Measurements from ENCODE around the gene P3H2. TPM values are rescaled to one million over a fixed set of nuclear protein-coding genes. Genes with fewer than 3 reads are reported as not detected.
A peak's percentile ranks its signal among the peaks of the same experiment; 100 is the strongest.

P3H2 gene
- total RNA-seq, 1 experiment from 2014 or later = 82.2 TPM

- Histone ChIP-seq H3K4me3 (ENCODE audit: low read depth in 2 of 2, low read length in 2 of 2) (no peak overlapping the region), H3K4me1 (ENCODE audit: control insufficient read depth, insufficient read depth, low read length) (peaks cover 50% of the 10 kb centered on the region), H3K9me3 (ENCODE audit: control insufficient read depth, insufficient read depth, low read depth, low read length) (no peaks in the 10 kb centered on the region), H3K36me3 (ENCODE audit: control insufficient read depth, insufficient read depth, low read length) (no peaks in the 10 kb centered on the region), H3K27ac (ENCODE audit: low read length) (no peak overlapping the region), H3K27me3 (ENCODE audit: control insufficient read depth, insufficient read depth, low read length) (no peaks in the 10 kb centered on the region)
- intact Hi-C loops (cut with micrococcal nuclease; ENCODE audit: unreplicated experiment) (no loop called here), in situ Hi-C loops (cut with HindIII; ENCODE audit: low pct_unique_long_range_greater_than_20kb, low sequenced_read_pairs) (loop anchor here (25.0 kb wide), 1 partner anchor 135 kb away; no protein-coding TSS in a partner anchor)
- no peak for DNase-seq (ENCODE audit: low read depth, low spot score)
- ATAC-seq = no peak
- ChIA-PET CTCF (interaction anchor here (0.9 kb wide), 1 partner anchor 327 kb away, joined by 6 read pairs; no protein-coding TSS in a partner anchor), POLR2A (no interaction called here)
- no peak for TF ChIP-seq POLR2AphosphoS5 (IDR thresholded peaks at IDR 0.05; ENCODE audit: low read depth, low read length)
- no peak for TF ChIP-seq TCF7L2 (IDR thresholded peaks at IDR 0.05; ENCODE audit: low read depth, low read length)
- no peak for TF ChIP-seq SIN3A (IDR thresholded peaks at IDR 0.05; ENCODE audit: borderline replicate concordance, insufficient read depth, low read depth, low read length)
- TF ChIP-seq, protein P1, sequence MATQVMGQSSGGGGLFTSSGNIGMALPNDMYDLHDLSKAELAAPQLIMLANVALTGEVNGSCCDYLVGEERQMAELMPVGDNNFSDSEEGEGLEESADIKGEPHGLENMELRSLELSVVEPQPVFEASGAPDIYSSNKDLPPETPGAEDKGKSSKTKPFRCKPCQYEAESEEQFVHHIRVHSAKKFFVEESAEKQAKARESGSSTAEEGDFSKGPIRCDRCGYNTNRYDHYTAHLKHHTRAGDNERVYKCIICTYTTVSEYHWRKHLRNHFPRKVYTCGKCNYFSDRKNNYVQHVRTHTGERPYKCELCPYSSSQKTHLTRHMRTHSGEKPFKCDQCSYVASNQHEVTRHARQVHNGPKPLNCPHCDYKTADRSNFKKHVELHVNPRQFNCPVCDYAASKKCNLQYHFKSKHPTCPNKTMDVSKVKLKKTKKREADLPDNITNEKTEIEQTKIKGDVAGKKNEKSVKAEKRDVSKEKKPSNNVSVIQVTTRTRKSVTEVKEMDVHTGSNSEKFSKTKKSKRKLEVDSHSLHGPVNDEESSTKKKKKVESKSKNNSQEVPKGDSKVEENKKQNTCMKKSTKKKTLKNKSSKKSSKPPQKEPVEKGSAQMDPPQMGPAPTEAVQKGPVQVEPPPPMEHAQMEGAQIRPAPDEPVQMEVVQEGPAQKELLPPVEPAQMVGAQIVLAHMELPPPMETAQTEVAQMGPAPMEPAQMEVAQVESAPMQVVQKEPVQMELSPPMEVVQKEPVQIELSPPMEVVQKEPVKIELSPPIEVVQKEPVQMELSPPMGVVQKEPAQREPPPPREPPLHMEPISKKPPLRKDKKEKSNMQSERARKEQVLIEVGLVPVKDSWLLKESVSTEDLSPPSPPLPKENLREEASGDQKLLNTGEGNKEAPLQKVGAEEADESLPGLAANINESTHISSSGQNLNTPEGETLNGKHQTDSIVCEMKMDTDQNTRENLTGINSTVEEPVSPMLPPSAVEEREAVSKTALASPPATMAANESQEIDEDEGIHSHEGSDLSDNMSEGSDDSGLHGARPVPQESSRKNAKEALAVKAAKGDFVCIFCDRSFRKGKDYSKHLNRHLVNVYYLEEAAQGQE (IDR thresholded peaks at IDR 0.05; ENCODE audit: insufficient read depth in 1 of 2, low read depth in 2 of 2, low read length in 1 of 2) = no peak
- TF ChIP-seq CTCF (IDR thresholded peaks at IDR 0.05) = no peak
- no TSS peak for BruUV-seq (replicated peaks)
Measured at GRCh38 chr3:190097025-190097424, 23.7 kb downstream of the P3H2 start.

- H3K27ac ChIP-seq (ENCODE audit: low read length) = peak overlapping the region; percentile 2; the same call in 1 of the 2 replicates
- H3K27me3 ChIP-seq (ENCODE audit: control insufficient read depth, insufficient read depth, low read length) = no peaks in the 10 kb centered on the region
- TF ChIP-seq SIN3A (IDR thresholded peaks at IDR 0.05; ENCODE audit: borderline replicate concordance, insufficient read depth, low read depth, low read length) = no peak
- H3K36me3 ChIP-seq (ENCODE audit: control insufficient read depth, insufficient read depth, low read length) = no peaks in the 10 kb centered on the region
- H3K4me3 ChIP-seq (ENCODE audit: low read depth in 2 of 2, low read length in 2 of 2) = no peak overlapping the region
- no peak for DNase-seq (ENCODE audit: low read depth, low spot score)
- in situ Hi-C loops (cut with HindIII; ENCODE audit: low pct_unique_long_range_greater_than_20kb, low sequenced_read_pairs) (loop anchor here (25.0 kb wide), 1 partner anchor 134 kb away; no protein-coding TSS in a partner anchor), intact Hi-C loops (cut with micrococcal nuclease; ENCODE audit: unreplicated experiment) (no loop called here)
- no TSS peak for BruUV-seq (replicated peaks)
- CTCF ChIA-PET = interaction anchor here (0.9 kb wide), 1 partner anchor 328 kb away, joined by 6 read pairs; no protein-coding TSS in a partner anchor
- peaks cover 47% of the 10 kb centered on the region for H3K4me1 ChIP-seq (ENCODE audit: control insufficient read depth, insufficient read depth, low read length)
- ATAC-seq = no peak
- H3K9me3 ChIP-seq (ENCODE audit: control insufficient read depth, insufficient read depth, low read depth, low read length) = no peaks in the 10 kb centered on the region
- POLR2A ChIA-PET = no interaction called here
Measured at GRCh38 chr3:190096345-190096744, 24.4 kb downstream of the P3H2 start.

GRCh38 chr3:190094160-190094718, 26.5 kb downstream of the P3H2 start:
- in situ Hi-C loops (cut with HindIII; ENCODE audit: low pct_unique_long_range_greater_than_20kb, low sequenced_read_pairs) (loop anchor here (25.0 kb wide), 1 partner anchor 132 kb away; no protein-coding TSS in a partner anchor), intact Hi-C loops (cut with micrococcal nuclease; ENCODE audit: unreplicated experiment) (no loop called here)
- DNase-seq (ENCODE audit: low read depth, low spot score) (no peak), ATAC-seq (0 out of 2 replicates have a peak, but pooled peaks have one; percentile 47)
- TF ChIP-seq TCF7L2 (IDR thresholded peaks at IDR 0.05; ENCODE audit: low read depth, low read length) (no peak), SIN3A (IDR thresholded peaks at IDR 0.05; ENCODE audit: borderline replicate concordance, insufficient read depth, low read depth, low read length) (no peak), CTCF (IDR thresholded peaks at IDR 0.05) (no peak), POLR2AphosphoS5 (IDR thresholded peaks at IDR 0.05; ENCODE audit: low read depth, low read length) (no peak)
- TF ChIP-seq, protein P1 (IDR thresholded peaks at IDR 0.05; ENCODE audit: insufficient read depth in 1 of 2, low read depth in 2 of 2, low read length in 1 of 2) = no peak
- H3K4me3 ChIP-seq (ENCODE audit: low read depth in 2 of 2, low read length in 2 of 2) = no peak overlapping the region
- no peaks in the 10 kb centered on the region for H3K27me3 ChIP-seq (ENCODE audit: control insufficient read depth, insufficient read depth, low read length)
- H3K4me1 ChIP-seq (ENCODE audit: control insufficient read depth, insufficient read depth, low read length) = peaks cover 37% of the 10 kb centered on the region
- POLR2A ChIA-PET = no interaction called here
- CTCF ChIA-PET = interaction anchor here (0.7 kb wide), 1 partner anchor 27 kb away, joined by 3 read pairs; the partner anchor contains the start of gene P3H2
- H3K27ac ChIP-seq (ENCODE audit: low read length) = peak overlapping the region; percentile 7; the same call in 1 of the 2 replicates
- H3K36me3 ChIP-seq (ENCODE audit: control insufficient read depth, insufficient read depth, low read length) = no peaks in the 10 kb centered on the region
- no peaks in the 10 kb centered on the region for H3K9me3 ChIP-seq (ENCODE audit: control insufficient read depth, insufficient read depth, low read depth, low read length)
- no TSS peak for BruUV-seq (replicated peaks)

Data from Panc1 (cell line).